Ascending aorta (tissue), 1 donor: ENCODE data around the gene ZNF804B. TPM values are rescaled to one million over a fixed set of nuclear protein-coding genes. Genes with fewer than 3 reads are reported as not detected.

Experiments
- total RNA-seq: library from RNA; depleted of rRNA; stranded (reverse); fragments of >200 nt; gene quantifications from one replicate; pipeline ENCODE4 v1.1.0, GENCODE V29; 2016

The ZNF804B gene
- total RNA-seq, 1 donor from 2014 or later, result not detected

Other genes with a start within 250 kb of the ZNF804B start
- gene TEX47, start 36.0 kb downstream of the ZNF804B start, total RNA-seq, result not detected